PFSK-1 (cell line): ENCODE data around the gene SND1.

Experiments
- FOXP2 ChIP-seq: optimal IDR thresholded peaks from 2 replicates; pipeline ENCODE3; 2011; ENCODE audit warnings: borderline replicate concordance, control low read depth, inconsistent platforms; ENCODE audit not compliant: insufficient read depth; ENCODE audit errors: extremely low read length, extremely low read depth
- POLR2AphosphoS5 ChIP-seq: IDR thresholded peaks from 2 replicates; pipeline ENCODE4 v1.6.1; 2012; ENCODE audit warnings: low read depth, mild to moderate bottlenecking, control low read depth, low read length, moderate library complexity
- REST ChIP-seq, 2 experiments: IDR thresholded peaks; 2 replicates each; pipeline versions ENCODE4 v1.6.1 to v1.8.0; 2011 to 2012; ENCODE audit warnings: low read depth in 2 of 2, low read length in 2 of 2, control low read depth in 1 of 2, inconsistent platforms in 1 of 2, mild to moderate bottlenecking in 1 of 2, moderate library complexity in 1 of 2; ENCODE audit not compliant: insufficient read depth in 1 of 2
- TAF1 ChIP-seq: IDR thresholded peaks from 2 replicates; pipeline ENCODE4 v1.6.1; 2012; ENCODE audit warnings: low read length, control low read depth, borderline replicate concordance; ENCODE audit not compliant: insufficient read depth

GRCh38 chr7:127873715-127874636, 222.0 kb downstream of the SND1 start:
- TF ChIP-seq FOXP2 (no peak), POLR2AphosphoS5 (no peak), REST (IDR thresholded peaks at IDR 0.05; ENCODE audit: insufficient read depth in 1 of 2, low read depth in 2 of 2, low read length in 2 of 2) (no peak), TAF1 (no peak)
